ENCODE measurements around the gene GJB4.
"Not testable (repeated sequence)": the region's sequence is repeated elsewhere in the genome, so short reads cannot be mapped to it uniquely, and the experiment has no call there.

Gene GJB4

GRCh38 chr1:34746101-34746500 is 13.4 kb upstream of the GJB4 start:
- Histone ChIP-seq H3K27ac (no peak overlapping the region), H3K4me3 (no peak overlapping the region)

GRCh38 chr1:34746785-34747637 is 12.5 kb upstream of the GJB4 start:
- H3K27ac ChIP-seq: no peak overlapping the region
- H3K4me3 ChIP-seq: no peak overlapping the region

- H3K27ac ChIP-seq: no peak overlapping the region
Observed at GRCh38 chr1:34747638-34747941, 11.9 kb upstream of the GJB4 start.

GRCh38 chr1:34749992-34750391 is 9.5 kb upstream of the GJB4 start:
- Histone ChIP-seq H3K4me3 (no peak overlapping the region), H3K27ac (no peak overlapping the region)

More at GRCh38 chr1:34747638-34747941, 11.9 kb upstream of the GJB4 start:
- H3K4me3 ChIP-seq: no peak overlapping the region

- H3K4me3 ChIP-seq: no peak overlapping the region
- H3K27ac ChIP-seq: no peak overlapping the region
Observed at GRCh38 chr1:34750610-34751009, 8.9 kb upstream of the GJB4 start.

- Histone ChIP-seq H3K4me3 (no peak overlapping the region), H3K27ac (peak overlapping the region in 2 of 21 experiments; percentile 91)
Observed at GRCh38 chr1:34753163-34753562, 6.4 kb upstream of the GJB4 start.

- H3K4me3 ChIP-seq: peak within 1 kb of the TSS; percentile 0 to 37 (median 27)
- H3K27ac ChIP-seq: peak within 1 kb of the TSS; percentile 49 to 93 (median 83)
Observed at GRCh38 chr1:34754964-34755637, 4.4 kb upstream of the GJB4 start, which contains the start of gene GJB5. GJB5 (plus strand) TSS chr1:34755047; CDS start chr1:34757331, 2,284 bp downstream.

GRCh38 chr1:34755961-34756360 is 3.6 kb upstream of the GJB4 start:
- H3K4me3 ChIP-seq: peak overlapping the region; percentile 0 to 37 (median 23)
- peak overlapping the region in 20 of 21 experiments; percentile 9 to 93 (median 82) for H3K27ac ChIP-seq

GRCh38 chr1:34757386-34757785 is 2.2 kb upstream of the GJB4 start:
- no peak overlapping the region for H3K27ac ChIP-seq
- H3K4me3 ChIP-seq: no peak overlapping the region

GRCh38 chr1:34758751-34759150 is 789 bp upstream of the GJB4 start:
- H3K27ac ChIP-seq: peak overlapping the region in 3 of 21 experiments; percentile 12 to 51 (median 16)
- H3K4me3 ChIP-seq: no peak overlapping the region

GRCh38 chr1:34761176-34761761 is 1.7 kb downstream of the GJB4 start:
- Histone ChIP-seq H3K4me3 (no peak overlapping the region), H3K27ac (no peak overlapping the region)

GRCh38 chr1:34761776-34762307 is 2.3 kb downstream of the GJB4 start:
- no peak overlapping the region for H3K4me3 ChIP-seq
- H3K27ac ChIP-seq: peak overlapping the region in 1 of 21 experiments; percentile 38

- peak overlapping the region in 1 of 21 experiments; percentile 1 for H3K27ac ChIP-seq
- H3K4me3 ChIP-seq: no peak overlapping the region
Observed at GRCh38 chr1:34762474-34763141, 3.1 kb downstream of the GJB4 start.

- Histone ChIP-seq H3K27ac (peak overlapping the region in 3 of 21 experiments; percentile 34 to 57 (median 47)), H3K4me3 (no peak overlapping the region)
Observed at GRCh38 chr1:34763142-34763781, 3.7 kb downstream of the GJB4 start.

GRCh38 chr1:34768856-34769255 is 9.3 kb downstream of the GJB4 start:
- no peak overlapping the region for H3K4me3 ChIP-seq

GRCh38 chr1:34770891-34771504 is 11.5 kb downstream of the GJB4 start:
- Histone ChIP-seq H3K4me3 (no peak overlapping the region), H3K27ac (peak overlapping the region in 12 of 21 experiments; percentile 2 to 77 (median 60))

More at GRCh38 chr1:34768856-34769255, 9.3 kb downstream of the GJB4 start:
- H3K27ac ChIP-seq: no peak overlapping the region

GRCh38 chr1:34771573-34772371 is 12.2 kb downstream of the GJB4 start:
- peak overlapping the region in 12 of 21 experiments; percentile 2 to 77 (median 60) for H3K27ac ChIP-seq
- no peak overlapping the region for H3K4me3 ChIP-seq

- H3K4me3 ChIP-seq, H3K27ac ChIP-seq: not testable (repeated sequence)
Observed at GRCh38 chr1:34773114-34773513, 13.6 kb downstream of the GJB4 start.

Data from skin epidermis (tissue), 12 donors.